ENCODE results near the gene NDUFA1. TPM values are rescaled to one million over a fixed set of nuclear protein-coding genes. Genes with fewer than 3 reads are reported as not detected.
A peak's percentile ranks its signal among the peaks of the same experiment; 100 is the strongest.

Gene NDUFA1
- total and polyA plus RNA-seq, 9 of the 15 experiments (the other 6 are each of a cell fraction or from before 2014, with no cell fraction given), result 162 to 1,285 (median 383) TPM

- no peak for DNase-seq (ENCODE audit: extremely low read depth in 1 of 4, low spot score in 3 of 4)
- H3K4me1 ChIP-seq (replicated peaks in 1 of 2; ENCODE audit: control insufficient read depth in 2 of 2, insufficient read depth in 2 of 2, low read length in 2 of 2), result no peaks in the 10 kb centered on the region
- in situ Hi-C loops (cut with MboI), result no loop called here
- H3K27me3 ChIP-seq (ENCODE audit: control insufficient read depth in 2 of 2, insufficient read depth in 2 of 2, low read length in 2 of 2), result no peaks in the 10 kb centered on the region
- H3K4me3 ChIP-seq, result no peak overlapping the region
- H2AFZ ChIP-seq (ENCODE audit: low read depth, low read length), result no peak overlapping the region
- FAIRE-seq, result no peak
- no peak overlapping the region for H3K9ac ChIP-seq (ENCODE audit: insufficient read depth in 1 of 2, low read depth in 2 of 2, low read length in 2 of 2)
- ChIA-PET POLR2A (no interaction called here), CTCF (ENCODE audit: low intra/inter-chr PET ratio) (no interaction called here)
- H3K79me2 ChIP-seq (ENCODE audit: control insufficient read depth, insufficient read depth, low read length), result no peaks in the 10 kb centered on the region
- ATAC-seq, result no peak
- no peak overlapping the region for H3K27ac ChIP-seq (ENCODE audit: extremely low read depth, low read depth, low read length)
- no peaks in the 10 kb centered on the region for H3K9me1 ChIP-seq (ENCODE audit: control insufficient read depth, insufficient read depth, low read length)
- no peaks in the 10 kb centered on the region for H3K9me3 ChIP-seq (replicated peaks; ENCODE audit: control insufficient read depth, insufficient read depth, low read depth, low read length)
- H3K4me2 ChIP-seq (ENCODE audit: insufficient read depth, low read length), result no peak overlapping the region
- no TSS peak for BruUV-seq (replicated peaks)
- WGBS (ENCODE audit: insufficient coverage, low coverage, missing lambda C conversion rate), result 0% methylated on average over 2 of the region's 5 CpGs
- no peaks in the 10 kb centered on the region for H3K36me3 ChIP-seq (ENCODE audit: control insufficient read depth, insufficient read depth, low read length)
- intact Hi-C loops (cut with micrococcal nuclease), result no loop called here
- H4K20me1 ChIP-seq (replicated peaks; ENCODE audit: control insufficient read depth, insufficient read depth, low read length), result no peaks in the 10 kb centered on the region
- TF ChIP-seq CAMTA2 (CRISPR knock-in tag; conservative IDR thresholded peaks at IDR 0.05) (no peak), CHD2 (IDR thresholded peaks at IDR 0.05; ENCODE audit: low read depth, low read length) (no peak), GATAD2B (IDR thresholded peaks at IDR 0.05; ENCODE audit: borderline replicate concordance) (0 out of 2 replicates have a peak, but pooled peaks have one; percentile 22), ARID3A (IDR thresholded peaks at IDR 0.05; ENCODE audit: borderline replicate concordance, low read depth, low read length) (no peak), CTCF (IDR thresholded peaks at IDR 0.05 in 2 of 3, conservative IDR thresholded peaks at IDR 0.05 in 1 of 3; ENCODE audit: insufficient read depth in 2 of 3, low read depth in 1 of 3, low read length in 3 of 3) (no peak), DACH1 (IDR thresholded peaks at IDR 0.05; ENCODE audit: partially characterized antibody) (peak; percentile 92), POLR2A (conservative IDR thresholded peaks at IDR 0.05) (no peak), ZBTB2 (IDR thresholded peaks at IDR 0.05) (peak; percentile 38; the same call in 1 of the 2 replicates), MAX (CRISPR knock-in tag; IDR thresholded peaks at IDR 0.05) (no peak), ZNF3 (CRISPR knock-in tag; IDR thresholded peaks at IDR 0.05) (no peak), MXD1 (CRISPR knock-in tag; IDR thresholded peaks at IDR 0.05; ENCODE audit: borderline replicate concordance, poor library complexity, severe bottlenecking) (no peak), KLF1 (tag; IDR thresholded peaks at IDR 0.05) (no peak), HDAC8 (tag; IDR thresholded peaks at IDR 0.05) (no peak), GATA2 (CRISPR knock-in tag; IDR thresholded peaks at IDR 0.05) (peak; percentile 58; the same call in 1 of the 2 replicates), ZNF263 (CRISPR knock-in tag; IDR thresholded peaks at IDR 0.05; ENCODE audit: borderline replicate concordance) (no peak), CSDE1 (IDR thresholded peaks at IDR 0.05) (no peak), RB1 (IDR thresholded peaks at IDR 0.05; ENCODE audit: low read depth) (no peak), NR0B1 (IDR thresholded peaks at IDR 0.05; ENCODE audit: partially characterized antibody) (no peak)
Observed at GRCh38 chrX:119916310-119916709, 44.7 kb downstream of the NDUFA1 start.

Data from K562 (cell line).